ENCODE results near the gene RFX2.
"Not testable (repeated sequence)": the region's sequence is repeated elsewhere in the genome, so short reads cannot be mapped to it uniquely, and the experiment has no call there.

Gene RFX2

DNA sequence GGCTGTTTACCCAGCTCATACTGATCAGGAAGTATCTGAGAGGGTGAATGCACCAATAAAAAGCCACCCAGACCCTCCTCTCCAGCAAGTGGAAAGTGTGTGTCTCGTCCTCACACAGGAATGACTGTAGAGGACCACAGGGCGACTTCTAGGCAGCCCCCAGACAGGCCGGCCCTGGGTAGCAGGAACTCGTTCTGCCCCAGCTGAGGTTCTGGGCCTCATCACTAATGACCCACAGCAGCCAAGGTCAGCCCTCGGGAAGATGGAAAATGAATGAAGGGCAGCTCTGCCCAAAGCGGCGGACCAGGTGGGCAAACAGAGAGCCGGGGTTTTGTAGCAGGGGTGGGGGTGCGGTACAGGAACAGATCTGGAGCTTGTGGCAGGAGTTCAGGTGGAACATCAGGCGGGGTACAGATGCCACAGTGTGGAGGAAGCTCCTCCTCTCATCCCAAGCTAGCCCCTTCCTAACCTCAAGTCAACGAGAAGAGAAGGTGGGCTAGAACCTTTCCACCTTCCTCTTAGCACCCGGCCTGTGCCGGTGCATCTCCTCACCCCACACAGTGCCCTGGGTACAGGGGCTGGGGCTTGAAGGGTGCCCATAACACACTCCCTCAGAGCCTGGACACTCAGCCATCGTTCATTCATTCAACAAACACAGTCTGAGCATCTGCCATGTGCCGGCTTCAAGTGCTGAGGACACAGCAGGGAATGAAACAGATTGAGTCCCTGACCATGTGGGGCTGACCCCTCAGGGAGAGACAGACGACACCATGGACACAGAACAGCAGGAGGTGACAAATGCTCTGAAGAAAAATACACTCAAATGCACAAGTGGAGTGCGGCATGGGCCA lies 36.2 kb downstream of the RFX2 start:
- DNase-seq: no peak

DNA sequence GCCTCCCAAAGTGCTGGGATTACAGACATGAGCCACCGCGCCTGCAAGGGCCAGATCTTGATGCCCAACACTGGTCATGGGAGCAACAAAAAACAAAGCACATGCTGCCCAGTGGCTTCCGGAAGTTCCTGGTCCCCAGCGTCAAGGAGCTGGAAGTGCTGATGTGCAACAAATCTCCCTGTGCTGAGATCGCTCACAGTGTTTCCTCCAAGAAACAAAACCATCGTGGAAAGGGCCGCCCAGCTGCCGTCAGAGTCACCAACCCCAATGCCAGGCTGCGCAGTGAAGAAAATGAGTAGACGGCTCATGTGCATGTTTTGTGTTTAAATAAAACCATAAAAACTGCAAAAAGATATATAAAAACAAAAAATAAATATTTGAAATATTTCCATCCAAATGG lies 37.1 kb downstream of the RFX2 start:
- DNase-seq: not testable (repeated sequence)

DNA sequence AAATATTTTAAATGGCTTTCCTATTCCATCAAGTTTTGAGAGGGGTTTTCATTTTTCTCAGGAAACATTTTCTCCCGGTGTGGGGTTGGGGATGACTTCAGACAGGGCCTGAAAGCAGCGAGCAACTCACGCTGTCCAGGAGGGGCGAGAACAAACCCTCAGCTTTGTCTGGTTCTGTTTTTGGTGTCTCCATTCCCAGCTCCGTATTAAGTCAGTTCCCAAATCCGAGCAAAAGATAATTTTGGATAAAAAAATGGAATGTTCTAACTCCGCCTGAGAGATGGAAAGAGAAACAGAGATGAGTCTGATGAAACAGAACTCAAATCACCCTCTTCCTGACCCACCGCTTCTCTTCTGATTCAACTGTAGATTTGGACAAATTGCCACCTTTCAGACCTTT lies 38.4 kb downstream of the RFX2 start:
- DNase-seq: no peak

DNA sequence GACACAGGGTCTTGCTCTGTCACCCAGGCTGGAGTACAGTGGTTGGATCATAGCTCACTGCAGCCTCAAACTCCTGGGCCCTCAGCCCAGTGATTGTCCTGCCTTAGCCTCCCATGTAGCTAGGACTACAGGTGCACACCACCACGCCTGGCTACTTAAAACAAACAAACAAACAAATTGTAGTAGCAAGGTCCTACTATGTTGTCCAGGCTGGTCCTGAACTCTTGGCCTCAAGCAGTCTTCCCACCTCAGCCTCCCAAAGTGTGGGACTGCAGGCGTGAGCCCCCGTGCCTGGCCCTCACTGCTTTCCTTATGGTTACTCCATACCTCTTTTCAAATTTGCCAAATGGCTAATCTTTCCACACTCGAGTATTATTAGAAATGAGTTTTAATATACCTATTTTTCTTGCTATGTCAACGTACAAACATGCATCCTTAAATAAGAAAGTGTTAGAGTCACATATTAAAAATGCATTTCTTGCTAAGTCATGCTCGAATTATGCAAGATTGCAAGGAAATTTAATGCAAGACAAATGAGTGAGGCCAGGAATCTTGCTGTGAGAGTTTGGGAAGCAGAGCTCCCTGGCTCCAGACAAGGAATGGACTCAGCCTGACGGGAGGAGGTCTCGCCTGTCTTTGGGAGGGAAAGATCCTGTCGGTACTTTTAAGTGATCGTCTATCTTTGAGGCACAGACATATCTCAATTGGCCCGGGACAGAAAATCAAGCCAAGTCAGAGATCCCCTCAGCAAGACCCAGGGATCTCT lies 39.4 kb downstream of the RFX2 start:
- no peak for DNase-seq

DNA sequence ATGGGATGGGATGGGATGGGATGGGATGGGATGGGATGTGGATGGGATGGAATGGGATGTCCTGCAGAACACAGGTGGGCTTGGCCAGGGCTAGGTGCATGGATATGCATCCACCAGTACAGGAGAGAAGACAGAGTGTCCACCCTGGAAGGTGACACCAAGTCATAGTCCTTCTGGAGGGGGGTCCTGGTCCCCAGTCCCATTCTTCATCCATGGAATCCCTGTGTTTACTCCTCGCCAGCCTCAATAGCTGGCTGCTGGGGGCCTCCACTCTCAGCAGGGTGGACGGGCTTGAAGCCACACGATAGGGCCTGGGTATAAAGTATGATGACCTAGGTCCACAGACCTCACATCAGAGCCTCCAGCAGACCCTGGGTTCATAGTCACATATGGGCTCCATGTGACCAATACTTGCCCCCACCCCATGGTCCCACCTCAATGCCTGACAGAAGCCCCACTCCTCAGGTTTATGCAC lies 40.1 kb downstream of the RFX2 start:
- no peak for DNase-seq

DNA sequence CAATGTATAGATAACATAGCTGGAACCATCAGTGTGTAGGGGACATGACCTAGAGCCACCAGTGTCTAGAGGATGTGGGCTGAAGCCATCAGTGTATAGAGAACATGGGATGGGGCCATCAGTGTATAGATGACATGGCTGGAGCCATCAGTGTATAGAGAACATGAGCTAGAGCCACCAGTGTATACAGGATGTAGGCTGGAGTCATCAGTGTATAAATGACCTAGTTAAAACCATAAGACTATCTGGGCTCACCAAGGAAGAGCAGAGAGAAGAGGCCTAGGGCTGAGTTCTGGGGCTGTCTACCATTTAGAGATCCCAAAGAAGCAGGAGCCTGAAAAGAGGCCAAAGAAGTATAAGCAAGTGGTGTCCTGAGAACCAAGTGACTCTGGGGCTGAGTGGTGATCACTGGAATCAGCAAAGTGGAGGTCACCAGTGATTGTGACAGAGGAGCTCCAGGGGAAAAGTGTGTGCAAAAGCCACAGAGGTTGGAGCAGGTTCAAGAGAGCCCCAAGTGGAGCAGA lies 41.0 kb downstream of the RFX2 start:
- DNase-seq: no peak

DNA sequence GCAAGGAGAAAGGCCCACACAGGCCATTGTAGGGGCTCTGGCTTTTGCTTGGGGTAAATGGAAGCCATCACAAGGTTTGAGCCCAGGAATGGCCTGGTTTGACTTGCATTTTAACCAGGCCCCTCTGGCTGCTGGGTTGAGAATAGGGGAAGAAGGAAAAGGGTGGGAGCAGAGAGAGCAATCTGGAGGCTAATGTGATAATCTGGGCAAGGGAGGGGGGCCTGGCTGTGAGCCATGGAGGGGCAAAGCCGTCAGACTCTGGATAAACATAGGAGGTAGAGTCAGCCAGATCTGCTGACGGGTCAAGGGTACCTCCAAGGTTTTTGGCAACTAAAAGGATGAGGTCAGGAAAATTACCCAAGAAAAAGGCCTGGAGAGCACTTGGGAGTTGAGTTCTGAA lies 41.6 kb downstream of the RFX2 start:
- DNase-seq: no peak

DNA sequence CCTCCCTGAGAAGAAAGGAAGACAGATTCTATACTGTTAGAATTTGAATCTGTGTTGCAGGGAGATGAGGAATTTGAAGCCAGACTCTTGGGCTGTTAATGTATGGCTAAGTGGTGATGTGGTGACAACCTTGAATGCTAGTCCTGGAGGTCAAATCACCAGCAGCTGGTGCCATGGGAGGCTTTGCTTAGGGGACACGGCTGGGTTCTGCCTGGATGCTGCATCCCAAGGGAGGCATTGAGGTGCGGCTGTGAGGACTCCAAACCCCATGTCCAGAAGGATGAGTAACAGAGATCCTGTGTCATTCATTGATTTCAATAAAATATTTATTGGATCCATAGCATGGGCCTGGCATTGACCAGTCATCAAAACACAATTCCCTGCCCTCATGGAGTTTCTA lies 42.3 kb downstream of the RFX2 start:
- DNase-seq: no peak

DNA sequence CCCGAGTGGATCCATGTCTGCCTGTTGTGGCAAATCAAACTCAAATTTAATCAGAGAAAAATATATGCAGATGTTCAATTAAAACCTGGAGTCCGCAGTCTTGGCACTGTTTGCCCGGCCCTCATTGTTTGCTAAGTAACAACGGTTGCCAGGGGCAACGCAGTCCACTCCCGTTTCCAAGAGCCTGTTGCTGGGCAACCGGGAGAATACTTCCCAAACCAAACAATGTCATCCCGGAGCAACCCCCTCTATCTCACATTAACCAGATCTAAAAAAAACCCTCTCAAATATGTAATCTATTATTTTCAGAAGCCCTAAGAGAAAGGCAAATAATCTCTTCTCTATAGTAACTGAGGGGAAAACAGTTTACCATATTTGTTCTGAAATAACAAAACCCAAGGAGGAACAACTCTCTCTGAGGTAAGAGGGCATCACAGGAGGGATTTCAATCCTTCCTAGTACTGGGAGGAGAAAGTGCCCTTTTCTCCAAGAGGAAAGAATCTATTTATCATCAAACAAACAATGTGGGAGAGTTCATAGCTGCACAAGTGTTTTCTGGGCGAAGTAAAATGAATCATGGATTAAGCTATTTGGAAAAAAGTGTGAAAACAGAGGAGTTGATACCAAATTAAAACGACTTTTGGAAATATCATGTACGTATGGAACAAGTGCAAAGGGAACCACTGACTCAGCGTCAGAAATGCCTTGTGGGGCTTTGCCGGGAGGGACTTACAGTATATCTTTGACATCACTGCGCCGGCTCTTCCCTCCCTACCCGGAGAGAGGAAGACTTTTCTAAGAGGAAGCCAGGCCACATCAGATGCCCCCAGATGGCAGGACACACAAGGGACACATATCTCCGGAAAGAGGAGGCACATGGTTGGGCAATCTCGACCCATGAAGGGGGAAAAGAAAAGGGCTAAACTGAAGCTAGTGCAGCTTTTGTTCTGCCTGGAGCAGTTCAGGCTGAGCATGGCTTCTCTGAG lies 43.3 kb downstream of the RFX2 start:
- peak; percentile 86 for DNase-seq

DNA sequence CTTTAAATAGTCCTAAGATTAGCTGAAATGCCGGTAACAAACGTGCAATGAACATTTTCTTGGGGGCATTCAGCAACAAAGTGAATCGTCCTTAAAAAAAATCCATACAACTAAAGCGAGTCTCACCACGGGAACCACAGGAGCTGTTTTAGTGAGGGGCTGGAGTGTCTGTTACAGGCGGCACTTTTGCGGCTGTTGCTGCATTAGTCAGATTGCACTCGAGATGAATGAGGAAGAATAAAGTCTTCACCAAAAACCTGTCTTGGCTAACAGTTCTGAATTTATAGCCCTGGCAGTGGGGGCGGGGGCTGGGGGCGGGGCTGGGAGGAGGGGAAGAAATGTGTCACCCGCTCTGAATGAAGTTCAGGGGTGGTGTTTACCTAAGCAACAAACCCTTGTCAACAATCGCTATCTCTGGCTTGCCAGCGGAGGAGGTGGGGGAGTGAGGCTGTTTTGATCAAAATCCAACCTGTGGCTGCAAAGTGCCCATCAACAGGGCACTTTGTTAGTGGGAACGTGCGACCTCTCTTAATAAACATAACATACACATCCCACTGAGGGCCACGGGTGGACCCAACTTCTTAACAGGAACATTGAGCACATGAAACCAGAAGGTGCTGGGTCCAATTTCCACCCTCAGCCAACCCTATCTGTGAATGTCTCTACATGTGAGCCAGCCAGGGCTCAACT lies 44.5 kb downstream of the RFX2 start:
- DNase-seq: peak; percentile 79

DNA sequence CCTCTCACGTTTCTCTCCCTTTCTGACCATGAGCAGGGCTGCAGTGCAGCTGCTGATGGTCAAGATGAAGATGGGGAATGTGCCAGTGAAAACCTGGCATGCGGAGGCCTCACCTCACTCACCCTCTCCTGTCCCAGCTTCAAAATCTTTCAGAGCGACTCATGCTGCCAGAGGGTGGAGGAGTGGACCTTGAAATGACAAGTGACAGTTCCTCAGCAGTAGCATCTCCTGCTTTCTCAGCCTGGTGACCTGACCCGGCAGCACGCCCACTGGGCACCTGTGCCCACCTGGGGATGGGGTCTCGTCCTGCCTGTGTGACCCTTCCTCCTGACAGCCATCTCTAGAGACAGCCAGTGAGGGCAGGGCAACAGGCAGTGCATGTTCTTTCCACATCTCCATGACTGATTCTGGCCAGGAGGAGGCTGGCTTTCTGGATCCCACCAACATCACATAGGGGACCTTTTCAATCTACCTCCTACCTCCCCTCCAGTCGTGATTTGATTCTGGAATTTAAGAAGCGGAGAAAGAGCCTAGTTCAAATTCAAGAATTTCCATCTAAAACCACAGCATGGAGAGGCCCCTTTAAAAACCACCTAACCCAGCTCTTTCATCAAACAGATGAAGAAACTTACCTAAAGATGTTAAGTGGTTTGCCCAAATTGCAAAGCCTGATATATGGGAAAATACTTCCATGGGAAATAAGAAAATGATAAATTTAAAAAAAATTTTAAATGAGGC lies 45.8 kb downstream of the RFX2 start:
- DNase-seq: no peak

DNA sequence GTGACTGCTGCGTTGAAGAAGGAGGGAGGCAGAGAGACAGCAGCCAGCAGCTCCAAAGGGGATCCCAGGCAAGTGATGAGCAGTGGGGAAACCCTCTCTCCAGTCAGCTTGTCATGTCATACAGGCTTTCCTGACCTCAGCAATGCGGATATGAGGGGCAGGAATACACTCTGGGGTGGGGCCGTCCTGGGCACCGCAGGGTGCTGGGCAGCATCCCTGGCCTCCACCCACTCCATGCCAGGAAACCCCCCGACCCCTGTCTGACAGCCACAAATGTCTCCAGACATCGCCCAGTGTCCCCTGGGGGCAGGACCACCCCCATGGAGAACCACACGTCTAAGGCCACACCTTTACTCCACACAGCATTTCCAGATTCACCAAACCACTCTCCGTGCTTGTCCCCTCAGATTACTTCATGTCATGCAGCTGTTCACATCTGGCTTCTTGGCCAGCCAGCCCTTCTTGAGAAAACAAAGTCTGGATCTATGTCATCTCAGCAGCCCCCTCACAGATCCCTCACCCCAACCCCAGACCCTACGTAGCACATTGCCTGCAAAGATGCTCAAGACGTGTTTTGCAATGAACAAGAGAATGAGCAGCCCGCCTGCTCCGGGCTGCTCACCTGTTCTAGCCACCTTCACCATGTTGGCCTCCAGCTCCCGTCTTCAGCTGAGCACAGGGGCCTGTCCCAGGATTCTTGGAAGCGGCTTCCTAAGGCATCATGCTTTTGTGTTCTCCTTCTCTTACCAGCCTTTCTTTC lies 46.5 kb downstream of the RFX2 start:
- DNase-seq: no peak

DNA sequence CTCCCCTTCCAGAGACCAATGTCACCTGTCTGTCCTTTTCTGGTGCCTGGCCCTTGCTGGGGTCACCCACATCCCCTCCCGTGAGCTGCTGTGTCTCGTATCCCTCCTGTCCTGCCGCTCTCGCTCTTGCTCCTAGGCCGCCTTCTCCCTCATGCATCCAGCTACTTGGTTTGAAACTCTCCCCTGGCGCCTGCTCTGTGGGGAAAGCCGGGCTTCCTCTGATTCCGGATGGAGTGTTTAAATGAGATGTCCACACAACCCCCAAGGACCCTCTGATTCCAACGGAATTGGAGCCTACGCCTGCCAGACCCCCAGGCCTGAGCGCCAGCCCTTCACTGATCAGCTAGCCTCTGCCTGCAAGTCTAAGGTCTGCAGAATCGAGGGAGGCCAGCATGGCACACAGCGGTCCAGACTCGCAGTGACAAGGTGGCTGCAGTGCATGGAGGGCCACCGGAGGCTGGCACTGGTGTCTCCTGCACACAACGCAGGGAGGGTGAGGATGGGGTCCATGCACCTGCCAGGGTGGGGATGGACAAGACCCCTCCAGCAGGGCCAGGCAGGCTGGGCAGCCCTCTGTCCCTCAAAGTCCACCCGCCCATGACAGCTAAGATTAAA lies 47.2 kb downstream of the RFX2 start:
- no peak for DNase-seq

DNA sequence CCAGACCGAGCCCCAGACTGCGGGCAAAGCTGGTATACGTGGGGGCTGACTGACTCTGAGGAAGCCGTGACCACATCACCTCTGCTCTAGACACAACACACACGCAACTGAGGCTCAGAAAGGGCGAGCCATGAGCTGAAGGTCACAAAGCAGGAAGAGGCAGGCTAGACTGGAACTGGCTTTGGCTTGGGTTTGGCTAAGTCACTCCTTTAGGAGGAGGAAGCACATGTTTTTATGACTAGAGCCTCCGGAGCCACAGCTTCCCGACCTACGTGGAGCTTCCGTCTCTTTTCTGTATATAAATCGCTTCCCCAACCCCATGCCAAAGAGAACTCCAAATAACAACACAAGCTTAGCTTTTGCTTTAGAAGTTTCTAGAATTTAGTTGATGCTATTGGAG lies 48.0 kb downstream of the RFX2 start:
- peak; percentile 78 for DNase-seq

DNA sequence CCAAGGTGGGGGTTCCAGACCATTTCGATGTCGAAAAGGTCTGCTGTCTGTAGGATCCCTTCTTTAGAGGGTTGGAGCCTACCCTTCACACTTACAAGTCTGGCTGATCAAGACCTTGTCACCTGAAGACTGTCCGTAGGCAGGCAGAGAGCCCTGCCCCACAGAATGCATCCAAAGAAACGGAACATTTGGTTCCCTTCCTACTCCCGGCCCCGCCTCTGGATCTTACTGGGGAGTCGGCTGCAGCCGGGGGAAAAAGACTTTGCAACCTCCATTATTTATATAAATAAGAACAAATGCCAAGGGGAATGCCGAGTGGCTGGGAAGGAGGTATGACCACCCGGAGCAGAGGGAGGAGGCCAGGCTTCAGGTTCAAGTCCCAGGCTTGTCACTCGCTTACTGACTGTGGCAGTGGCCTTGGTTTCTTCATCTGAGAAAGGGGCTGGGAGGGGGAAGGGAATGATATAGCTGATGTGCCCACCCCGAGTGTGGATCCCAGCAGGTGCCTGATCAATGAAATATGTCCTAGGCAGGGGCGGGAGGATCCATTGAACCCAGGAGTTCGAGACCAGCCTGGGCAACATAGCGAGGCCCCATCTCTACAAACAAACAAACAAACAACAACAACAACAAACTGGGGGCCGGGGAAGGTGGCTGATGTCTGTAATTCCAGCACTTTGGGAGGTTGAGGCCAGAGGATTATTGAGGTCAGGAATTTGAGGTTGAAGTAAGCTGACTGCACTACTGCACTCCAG lies 48.7 kb downstream of the RFX2 start:
- no peak for DNase-seq

DNA sequence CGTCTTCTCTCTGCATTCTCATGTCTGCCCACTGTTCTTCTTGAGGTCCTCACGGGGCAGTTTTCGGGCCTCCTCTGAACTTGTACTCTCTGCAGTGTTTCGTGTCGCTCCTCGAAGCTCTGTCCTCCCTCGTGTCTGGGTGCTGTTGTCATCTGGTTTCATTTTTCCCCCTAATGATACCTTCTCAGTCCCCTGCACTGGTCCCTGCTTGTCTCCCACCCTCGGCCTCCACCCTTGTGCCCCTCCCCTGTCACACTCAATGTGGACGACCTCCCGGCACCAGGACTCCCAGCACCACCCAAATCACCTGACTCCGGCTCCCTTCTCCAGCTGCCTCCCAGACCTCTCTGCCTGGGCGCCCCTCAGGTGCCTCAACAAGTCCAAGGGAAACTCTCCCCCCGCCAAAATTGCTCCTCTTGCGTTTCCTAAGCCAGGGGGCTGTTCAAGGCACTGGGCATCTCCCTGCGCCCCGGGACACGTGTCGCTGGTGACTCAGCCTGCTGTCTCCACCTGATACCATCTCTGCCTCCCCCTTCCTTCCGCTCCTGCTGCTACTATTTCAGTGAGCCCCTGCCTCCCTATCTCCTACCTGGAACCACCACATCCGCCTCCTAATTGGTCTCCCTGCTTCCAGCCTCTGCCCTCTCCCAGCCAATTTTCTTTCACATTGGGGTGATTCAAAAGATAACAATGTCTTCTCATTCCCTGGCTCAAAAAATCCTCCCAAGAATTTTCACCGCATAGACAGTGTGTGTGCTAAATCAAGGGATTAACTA lies 49.5 kb downstream of the RFX2 start:
- peak; percentile 59 for DNase-seq

DNA sequence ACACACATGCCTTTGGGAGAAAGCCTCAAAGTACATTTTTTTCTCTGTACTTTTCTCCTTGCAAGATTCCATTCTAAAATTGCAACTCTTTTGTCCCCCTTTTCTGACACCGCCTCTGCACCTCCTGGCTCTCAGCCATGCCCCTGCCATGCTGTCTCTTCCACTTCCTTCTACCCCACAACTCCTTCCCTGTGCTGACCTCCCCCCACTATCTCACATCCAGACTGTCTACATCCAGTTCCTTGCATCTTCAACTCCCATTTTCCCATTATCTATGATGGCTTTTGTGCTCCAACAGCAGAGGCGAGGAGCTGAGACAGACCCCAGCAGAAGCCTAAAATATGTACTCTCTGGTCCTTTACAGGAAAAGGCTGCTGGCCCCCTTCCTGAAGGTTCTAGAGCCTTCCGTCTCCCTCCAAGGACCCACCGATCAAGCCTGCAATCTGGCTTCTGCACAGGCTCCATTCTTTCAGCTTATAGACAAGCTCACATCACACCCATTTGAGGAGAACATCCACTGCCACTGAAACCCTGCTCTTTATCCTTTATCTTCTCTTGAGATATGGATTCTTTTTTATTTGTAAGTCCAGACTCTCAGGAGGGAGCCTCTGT lies 50.2 kb downstream of the RFX2 start:
- DNase-seq: no peak

DNA sequence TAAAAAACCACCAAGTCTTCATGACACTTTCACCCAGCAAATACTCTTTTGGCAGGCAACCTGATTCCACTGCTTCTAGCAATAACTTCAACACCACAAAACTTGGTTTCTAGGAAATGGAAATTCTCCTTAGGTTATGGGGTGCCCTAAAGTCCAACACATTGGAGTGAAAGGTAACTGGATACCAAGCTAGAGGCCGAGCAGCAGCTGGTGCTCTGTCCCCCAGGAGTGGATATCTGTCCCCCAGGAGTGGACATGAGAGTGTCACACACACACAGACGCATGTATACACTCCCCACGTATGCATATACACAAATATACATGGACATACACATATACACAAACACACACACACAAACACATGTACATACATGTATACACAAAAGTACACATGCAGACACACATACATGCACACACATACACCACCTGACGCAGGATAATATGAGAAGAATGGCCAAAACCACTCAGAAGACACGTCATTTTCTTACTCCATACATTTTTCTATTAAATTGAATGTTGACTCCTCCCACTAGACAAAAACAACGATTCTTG lies 50.8 kb downstream of the RFX2 start:
- no peak for DNase-seq

Data from CD4-positive, alpha-beta T cell treated with Interleukin-15 for 1 hour (primary cell).